Peyer's patch (tissue), 4 donors: ENCODE measurements around the gene CRADD. TPM values are rescaled to one million over a fixed set of nuclear protein-coding genes. Genes with fewer than 3 reads are reported as not detected.

Source experiments
- DNase-seq, 3 donors: peaks; one replicate each; pipeline ENCODE4 v3.0.0-alpha.2; 2017 to 2019
- H3K27ac ChIP-seq, 4 donors: fragments of 200-600 bp; sonication (generic); one replicate each; pipeline ENCODE4 v1.5.1; 2016 to 2019
- H3K27me3 ChIP-seq, 2 donors: fragments of 200-600 bp; sonication (generic); one replicate each; pipeline ENCODE4 v1.5.1; 2019
- H3K36me3 ChIP-seq, 3 donors: fragments of 200-600 bp; sonication (generic); one replicate each; pipeline ENCODE4 v1.5.1; 2016 to 2019
- H3K4me1 ChIP-seq, 4 donors: fragments of 200-600 bp; sonication (generic); one replicate each; pipeline ENCODE4 v1.5.1; 2016 to 2019
- H3K4me3 ChIP-seq, 4 donors: fragments of 200-600 bp; sonication (generic); 1 replicate in 3 of 4; 2 replicates in 1 of 4; pipeline ENCODE4 v1.5.1; 2016 to 2019; ENCODE audit warnings: mild to moderate bottlenecking in 1 of 4
- H3K9me3 ChIP-seq, 4 donors: fragments of 200-600 bp; sonication (generic); one replicate each; pipeline ENCODE4 v1.5.1; 2016 to 2019; ENCODE audit warnings: mild to moderate bottlenecking in 1 of 4
- POLR2A ChIP-seq, 2 donors: fragments of 450-650 bp; IDR thresholded peaks; one replicate each; pipeline ENCODE4 v1.5.1; 2017; ENCODE audit warnings: antibody characterized with exemption in 2 of 2, mild to moderate bottlenecking in 2 of 2, moderate library complexity in 2 of 2
- total RNA-seq, 4 donors: library from RNA; depleted of rRNA; stranded (reverse); fragments of >200 nt; gene quantifications; one replicate each; pipeline ENCODE4 v1.1.0, GENCODE V29; 2016
- TF ChIP-seq, protein P1 (sequence below), 6 experiments: fragments of 450-650 bp in 4 of 6; fragments of 200-600 bp in 2 of 6; sonication (generic) in 1 of 6; IDR thresholded peaks; one replicate each; pipeline ENCODE4 v1.5.1; 2017 to 2019; ENCODE audit warnings: antibody characterized with exemption in 6 of 6, mild to moderate bottlenecking in 3 of 6, moderate library complexity in 1 of 6

Gene CRADD
- total RNA-seq, 4 donors from 2014 or later = 66.3 to 128 (median 89.4) TPM

GRCh38 chr12:93839064-93839463 lies 161.9 kb downstream of the CRADD start:
- Histone ChIP-seq H3K4me3 (no peak overlapping the region), H3K9me3 (no peaks in the 10 kb centered on the region), H3K27ac (no peak overlapping the region), H3K36me3 (no peaks in the 10 kb centered on the region), H3K4me1 (no peaks in the 10 kb centered on the region), H3K27me3 (no peaks in the 10 kb centered on the region)
- TF ChIP-seq, protein P1, sequence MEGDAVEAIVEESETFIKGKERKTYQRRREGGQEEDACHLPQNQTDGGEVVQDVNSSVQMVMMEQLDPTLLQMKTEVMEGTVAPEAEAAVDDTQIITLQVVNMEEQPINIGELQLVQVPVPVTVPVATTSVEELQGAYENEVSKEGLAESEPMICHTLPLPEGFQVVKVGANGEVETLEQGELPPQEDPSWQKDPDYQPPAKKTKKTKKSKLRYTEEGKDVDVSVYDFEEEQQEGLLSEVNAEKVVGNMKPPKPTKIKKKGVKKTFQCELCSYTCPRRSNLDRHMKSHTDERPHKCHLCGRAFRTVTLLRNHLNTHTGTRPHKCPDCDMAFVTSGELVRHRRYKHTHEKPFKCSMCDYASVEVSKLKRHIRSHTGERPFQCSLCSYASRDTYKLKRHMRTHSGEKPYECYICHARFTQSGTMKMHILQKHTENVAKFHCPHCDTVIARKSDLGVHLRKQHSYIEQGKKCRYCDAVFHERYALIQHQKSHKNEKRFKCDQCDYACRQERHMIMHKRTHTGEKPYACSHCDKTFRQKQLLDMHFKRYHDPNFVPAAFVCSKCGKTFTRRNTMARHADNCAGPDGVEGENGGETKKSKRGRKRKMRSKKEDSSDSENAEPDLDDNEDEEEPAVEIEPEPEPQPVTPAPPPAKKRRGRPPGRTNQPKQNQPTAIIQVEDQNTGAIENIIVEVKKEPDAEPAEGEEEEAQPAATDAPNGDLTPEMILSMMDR (IDR thresholded peaks at IDR 0.05) = no peak
- no peak for TF ChIP-seq POLR2A (IDR thresholded peaks at IDR 0.05)
- no peak for DNase-seq

DNA sequence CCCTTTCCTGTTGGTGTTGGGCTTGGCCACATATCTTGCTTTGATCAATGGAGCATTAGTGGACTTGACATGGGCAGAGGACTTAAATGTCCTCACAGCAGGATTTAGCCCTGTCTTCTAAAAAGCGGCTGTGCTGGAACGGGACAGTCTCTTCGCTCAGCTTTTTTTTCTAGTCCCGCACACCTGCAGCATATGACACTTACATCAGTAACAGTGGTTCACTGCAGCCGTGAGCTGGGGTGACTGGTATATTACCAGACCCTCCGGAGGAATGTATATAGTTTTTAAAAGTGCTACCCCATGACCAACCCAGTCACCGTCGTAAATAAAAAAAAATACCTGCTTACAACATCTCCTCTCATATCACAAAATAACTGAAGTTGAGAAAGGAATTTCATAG lies 164.5 kb downstream of the CRADD start:
- TF ChIP-seq, protein P1 (IDR thresholded peaks at IDR 0.05) = no peak
- TF ChIP-seq POLR2A (IDR thresholded peaks at IDR 0.05) = no peak
- H3K27me3 ChIP-seq = no peaks in the 10 kb centered on the region
- no peak for DNase-seq
- no peak overlapping the region for H3K27ac ChIP-seq
- no peaks in the 10 kb centered on the region for H3K4me1 ChIP-seq
- H3K9me3 ChIP-seq = no peaks in the 10 kb centered on the region
- H3K4me3 ChIP-seq = no peak overlapping the region
- H3K36me3 ChIP-seq = no peaks in the 10 kb centered on the region

DNA sequence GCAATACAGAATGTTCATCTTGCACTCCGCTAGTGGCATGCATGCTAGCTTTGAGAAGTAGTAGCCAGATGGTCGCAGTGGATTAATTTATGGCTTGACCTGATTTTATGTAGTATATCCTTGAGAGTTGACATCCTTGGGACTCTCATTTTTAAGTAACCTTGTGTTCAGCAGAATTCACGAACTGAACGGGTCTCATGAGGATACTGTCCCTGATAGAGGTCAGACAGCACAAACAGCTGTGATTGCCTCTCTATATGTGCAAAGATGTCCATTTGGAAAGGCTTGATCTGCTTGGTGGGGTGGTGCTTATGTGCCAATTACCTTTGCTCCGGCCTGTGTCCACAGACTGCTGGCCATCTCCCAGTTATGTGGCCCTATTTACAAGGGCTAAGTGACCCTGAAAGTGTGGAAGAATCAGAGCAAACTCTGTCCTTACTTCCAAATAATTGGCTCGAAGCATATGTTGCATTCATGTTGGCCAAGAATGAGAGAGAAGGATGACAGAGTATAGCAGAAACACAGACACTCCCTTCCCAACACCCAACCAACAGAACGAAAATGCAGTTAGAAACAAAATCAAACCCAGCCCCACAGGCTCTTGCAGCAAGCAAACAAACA lies 167.1 kb downstream of the CRADD start:
- H3K27ac ChIP-seq = no peak overlapping the region
- no peaks in the 10 kb centered on the region for H3K4me1 ChIP-seq
- no peak overlapping the region for H3K4me3 ChIP-seq
- no peak for DNase-seq
- no peaks in the 10 kb centered on the region for H3K36me3 ChIP-seq
- TF ChIP-seq, protein P1 (IDR thresholded peaks at IDR 0.05) = no peak
- no peak for TF ChIP-seq POLR2A (IDR thresholded peaks at IDR 0.05)
- H3K9me3 ChIP-seq = no peaks in the 10 kb centered on the region
- H3K27me3 ChIP-seq = no peaks in the 10 kb centered on the region

DNA sequence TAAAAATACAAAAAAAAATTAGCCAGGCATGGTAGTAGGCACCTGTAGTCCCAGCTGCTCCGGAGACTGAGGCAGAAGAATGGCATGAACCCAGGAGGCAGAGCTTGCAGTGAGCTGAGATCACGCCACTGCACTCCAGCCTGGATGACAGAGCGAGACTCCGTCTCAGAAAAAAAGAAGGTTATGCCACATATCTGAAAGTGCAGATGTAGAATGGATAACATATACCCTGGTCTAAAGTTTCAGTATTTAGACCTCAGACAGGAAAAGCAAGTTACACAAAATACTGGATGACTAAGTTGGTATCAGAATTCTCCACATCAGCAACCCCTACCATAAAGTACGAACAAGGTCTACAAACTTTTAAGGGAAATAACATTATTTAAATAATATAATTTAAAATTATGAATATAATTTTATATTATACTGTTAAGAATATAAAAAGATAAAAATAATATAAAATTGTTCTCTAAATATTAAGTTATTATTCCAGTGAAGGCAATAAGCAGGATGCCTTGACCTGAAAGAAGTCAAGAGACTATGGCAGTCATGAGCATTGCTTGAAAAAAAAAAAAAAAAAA lies 169.9 kb downstream of the CRADD start:
- H3K4me3 ChIP-seq = no peak overlapping the region
- peak overlapping the region in 1 of 4 donors; percentile 10 for H3K27ac ChIP-seq
- H3K27me3 ChIP-seq = no peaks in the 10 kb centered on the region
- no peaks in the 10 kb centered on the region for H3K36me3 ChIP-seq
- TF ChIP-seq POLR2A (IDR thresholded peaks at IDR 0.05) = no peak
- TF ChIP-seq, protein P1 (IDR thresholded peaks at IDR 0.05) = no peak
- no peaks in the 10 kb centered on the region for H3K9me3 ChIP-seq
- DNase-seq = no peak
- H3K4me1 ChIP-seq = peaks cover 0 to 15% (median 0%) of the 10 kb centered on the region in 4 donors

GRCh38 chr12:93847517-93848474 lies 170.6 kb downstream of the CRADD start:
- no peaks in the 10 kb centered on the region for H3K27me3 ChIP-seq
- H3K4me3 ChIP-seq = no peak overlapping the region
- TF ChIP-seq POLR2A (IDR thresholded peaks at IDR 0.05) = no peak
- TF ChIP-seq, protein P1 (IDR thresholded peaks at IDR 0.05) = no peak
- H3K27ac ChIP-seq = peak overlapping the region; percentile 10 to 77 (median 52)
- DNase-seq = no peak
- peaks cover 0 to 15% (median 0%) of the 10 kb centered on the region in 4 donors for H3K4me1 ChIP-seq
- no peaks in the 10 kb centered on the region for H3K9me3 ChIP-seq
- H3K36me3 ChIP-seq = no peaks in the 10 kb centered on the region
